Measurements from ENCODE around the gene KRTAP19-8.

- no peak for TF ChIP-seq POLR2AphosphoS5 (IDR thresholded peaks at IDR 0.05; ENCODE audit: borderline replicate concordance, low read depth, low read length)
- TF ChIP-seq EZH2 (IDR thresholded peaks at IDR 0.05) = no peak
- TF ChIP-seq FOXP2 (optimal IDR thresholded peaks at IDR 0.05; ENCODE audit: control extremely low read depth, extremely low read length, insufficient read depth) = no peak
Observed at GRCh38 chr21:31041295-31042079, 3.2 kb upstream of the KRTAP19-8 start.
